SK-N-SH treated with all-trans-retinoic acid at 6 μM for 48 hours (cell line): ENCODE results near the gene CORO2A.

Experiments used
- ATAC-seq: fragments of 200-7000 bp; cut with Tn5 transposase; 3 replicates; pipeline ENCODE4 v1.9.1; 2020; ENCODE audit warnings: mild to moderate bottlenecking, moderate library complexity
- ARNTL ChIP-seq: fragments of 450-650 bp; formaldehyde crosslinking; IDR thresholded peaks from 2 replicates; pipeline ENCODE4 v1.5.0; 2020; ENCODE audit warnings: low read depth, mild to moderate bottlenecking, moderate library complexity, borderline replicate concordance
- CSDC2 ChIP-seq: fragments of 250-450 bp; sonication (Bioruptor Pico); IDR thresholded peaks from 2 replicates; pipeline ENCODE4 v1.5.0; 2020; ENCODE audit warnings: mild to moderate bottlenecking, moderate library complexity
- ESRRG ChIP-seq: fragments of 250-450 bp; sonication (Bioruptor Pico); IDR thresholded peaks from 2 replicates; pipeline ENCODE4 v1.6.1; 2021; ENCODE audit warnings: mild to moderate bottlenecking
- GLIS3 ChIP-seq: fragments of 250-450 bp; sonication (Bioruptor Pico); IDR thresholded peaks from 2 replicates; pipeline ENCODE4 v1.5.0; 2020; ENCODE audit warnings: mild to moderate bottlenecking, moderate library complexity
- ISL1 ChIP-seq: fragments of 250-450 bp; sonication (Bioruptor Pico); IDR thresholded peaks from 2 replicates; pipeline ENCODE4 v2.1.2; 2022; ENCODE audit warnings: mild to moderate bottlenecking, moderate library complexity
- OSR1 ChIP-seq: fragments of 250-450 bp; sonication (Bioruptor Pico); IDR thresholded peaks from 2 replicates; pipeline ENCODE4 v1.8.0; 2022; ENCODE audit warnings: moderate library complexity, mild to moderate bottlenecking, inconsistent platforms
- RARB ChIP-seq: fragments of 250-450 bp; sonication (Bioruptor Pico); IDR thresholded peaks from 2 replicates; pipeline ENCODE4 v1.8.0; 2021; ENCODE audit warnings: mild to moderate bottlenecking, moderate library complexity
- SNAI2 ChIP-seq: fragments of 250-450 bp; sonication (Bioruptor Pico); IDR thresholded peaks from 2 replicates; pipeline ENCODE4 v1.5.0; 2020; ENCODE audit warnings: mild to moderate bottlenecking, moderate library complexity
- TCF4 ChIP-seq: fragments of 250-450 bp; sonication (Bioruptor Pico); IDR thresholded peaks from 2 replicates; pipeline ENCODE4 v1.8.0; 2021; ENCODE audit warnings: mild to moderate bottlenecking, moderate library complexity, borderline replicate concordance
- TOX ChIP-seq: fragments of 250-450 bp; sonication (Bioruptor Pico); IDR thresholded peaks from 2 replicates; pipeline ENCODE4 v1.8.0; 2021; ENCODE audit warnings: mild to moderate bottlenecking, moderate library complexity, borderline replicate concordance
- ZC3H10 ChIP-seq: fragments of 250-450 bp; sonication (Bioruptor Pico); IDR thresholded peaks from 2 replicates; pipeline ENCODE4 v1.5.1; 2021; ENCODE audit warnings: mild to moderate bottlenecking, moderate library complexity
- ZFP3 ChIP-seq: fragments of 250-450 bp; sonication (Bioruptor Pico); IDR thresholded peaks from 2 replicates; pipeline ENCODE4 v1.5.0; 2020; ENCODE audit warnings: mild to moderate bottlenecking, moderate library complexity
- ZFP30 ChIP-seq: fragments of 450-650 bp; formaldehyde crosslinking; IDR thresholded peaks from 2 replicates; pipeline ENCODE4 v1.5.0; 2022; ENCODE audit warnings: mild to moderate bottlenecking, moderate library complexity
- ZNF565 ChIP-seq: fragments of 450-650 bp; formaldehyde crosslinking; conservative IDR thresholded peaks from 2 replicates; pipeline ENCODE4 v1.5.0; 2020; ENCODE audit warnings: low read depth, mild to moderate bottlenecking, moderate library complexity
- ZNF70 ChIP-seq: fragments of 450-650 bp; formaldehyde crosslinking; IDR thresholded peaks from 2 replicates; pipeline ENCODE4 v1.5.0; 2020; ENCODE audit warnings: mild to moderate bottlenecking, moderate library complexity
- TF ChIP-seq, protein P1 (sequence below): fragments of 250-450 bp; sonication (Bioruptor Pico); IDR thresholded peaks from 2 replicates; pipeline ENCODE4 v1.8.0; 2021; ENCODE audit warnings: low read depth, mild to moderate bottlenecking, moderate library complexity, borderline replicate concordance
- TF ChIP-seq, protein P2 (sequence below): fragments of 250-450 bp; sonication (Bioruptor Pico); IDR thresholded peaks from 2 replicates; pipeline ENCODE4 v1.5.0; 2020; ENCODE audit warnings: mild to moderate bottlenecking, moderate library complexity
- TF ChIP-seq, protein P3 (sequence below): fragments of 250-450 bp; sonication (Bioruptor Pico); IDR thresholded peaks from 2 replicates; pipeline ENCODE4 v1.5.1; 2021; ENCODE audit warnings: mild to moderate bottlenecking, moderate library complexity
- TF ChIP-seq, protein P4 (sequence below): fragments of 250-450 bp; sonication (Bioruptor Pico); IDR thresholded peaks from 2 replicates; pipeline ENCODE4 v1.5.1; 2020; ENCODE audit warnings: low read depth, mild to moderate bottlenecking, moderate library complexity

The CORO2A gene

DNA sequence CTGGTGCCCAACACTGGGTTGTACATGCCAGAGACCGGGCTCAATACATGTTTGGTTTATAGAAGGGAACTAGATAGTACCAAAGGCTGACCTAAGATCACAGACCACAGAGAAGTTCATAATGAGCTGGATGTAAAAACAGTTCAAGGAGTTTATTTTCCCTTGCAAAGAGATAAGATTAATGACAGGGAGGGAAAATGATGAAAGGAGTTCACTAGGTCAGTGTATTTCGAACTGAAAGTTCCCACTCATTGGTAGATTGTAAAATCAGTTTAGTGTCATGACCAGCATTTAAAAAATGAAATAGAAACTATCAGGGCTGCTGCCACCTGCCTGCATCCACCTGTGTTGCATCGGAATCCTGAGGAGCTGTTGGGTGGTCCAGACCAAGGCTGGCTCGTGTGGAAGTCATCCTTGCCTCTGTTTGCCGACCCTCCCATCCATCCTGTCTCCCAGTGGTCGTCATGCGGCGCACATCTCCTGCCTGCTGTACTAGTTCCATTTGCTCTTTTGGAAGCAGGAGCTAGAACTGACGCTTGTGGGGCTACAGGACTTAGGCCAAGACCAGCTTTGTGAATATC lies 41.9 kb upstream of the CORO2A start:
- no peak for TF ChIP-seq ESRRG (CRISPR knock-in tag)
- no peak for TF ChIP-seq RARB (CRISPR knock-in tag)
- no peak for TF ChIP-seq ZNF565 (CRISPR knock-in tag)
- TF ChIP-seq GLIS3 (CRISPR knock-in tag), result no peak
- TF ChIP-seq ARNTL, result no peak
- TF ChIP-seq, protein P1, sequence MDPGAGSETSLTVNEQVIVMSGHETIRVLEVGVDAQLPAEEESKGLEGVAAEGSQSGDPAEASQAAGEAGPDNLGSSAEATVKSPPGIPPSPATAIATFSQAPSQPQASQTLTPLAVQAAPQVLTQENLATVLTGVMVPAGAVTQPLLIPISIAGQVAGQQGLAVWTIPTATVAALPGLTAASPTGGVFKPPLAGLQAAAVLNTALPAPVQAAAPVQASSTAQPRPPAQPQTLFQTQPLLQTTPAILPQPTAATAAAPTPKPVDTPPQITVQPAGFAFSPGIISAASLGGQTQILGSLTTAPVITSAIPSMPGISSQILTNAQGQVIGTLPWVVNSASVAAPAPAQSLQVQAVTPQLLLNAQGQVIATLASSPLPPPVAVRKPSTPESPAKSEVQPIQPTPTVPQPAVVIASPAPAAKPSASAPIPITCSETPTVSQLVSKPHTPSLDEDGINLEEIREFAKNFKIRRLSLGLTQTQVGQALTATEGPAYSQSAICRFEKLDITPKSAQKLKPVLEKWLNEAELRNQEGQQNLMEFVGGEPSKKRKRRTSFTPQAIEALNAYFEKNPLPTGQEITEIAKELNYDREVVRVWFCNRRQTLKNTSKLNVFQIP (CRISPR knock-in tag), result no peak
- TF ChIP-seq ZNF70 (CRISPR knock-in tag), result no peak
- TF ChIP-seq, protein P2, sequence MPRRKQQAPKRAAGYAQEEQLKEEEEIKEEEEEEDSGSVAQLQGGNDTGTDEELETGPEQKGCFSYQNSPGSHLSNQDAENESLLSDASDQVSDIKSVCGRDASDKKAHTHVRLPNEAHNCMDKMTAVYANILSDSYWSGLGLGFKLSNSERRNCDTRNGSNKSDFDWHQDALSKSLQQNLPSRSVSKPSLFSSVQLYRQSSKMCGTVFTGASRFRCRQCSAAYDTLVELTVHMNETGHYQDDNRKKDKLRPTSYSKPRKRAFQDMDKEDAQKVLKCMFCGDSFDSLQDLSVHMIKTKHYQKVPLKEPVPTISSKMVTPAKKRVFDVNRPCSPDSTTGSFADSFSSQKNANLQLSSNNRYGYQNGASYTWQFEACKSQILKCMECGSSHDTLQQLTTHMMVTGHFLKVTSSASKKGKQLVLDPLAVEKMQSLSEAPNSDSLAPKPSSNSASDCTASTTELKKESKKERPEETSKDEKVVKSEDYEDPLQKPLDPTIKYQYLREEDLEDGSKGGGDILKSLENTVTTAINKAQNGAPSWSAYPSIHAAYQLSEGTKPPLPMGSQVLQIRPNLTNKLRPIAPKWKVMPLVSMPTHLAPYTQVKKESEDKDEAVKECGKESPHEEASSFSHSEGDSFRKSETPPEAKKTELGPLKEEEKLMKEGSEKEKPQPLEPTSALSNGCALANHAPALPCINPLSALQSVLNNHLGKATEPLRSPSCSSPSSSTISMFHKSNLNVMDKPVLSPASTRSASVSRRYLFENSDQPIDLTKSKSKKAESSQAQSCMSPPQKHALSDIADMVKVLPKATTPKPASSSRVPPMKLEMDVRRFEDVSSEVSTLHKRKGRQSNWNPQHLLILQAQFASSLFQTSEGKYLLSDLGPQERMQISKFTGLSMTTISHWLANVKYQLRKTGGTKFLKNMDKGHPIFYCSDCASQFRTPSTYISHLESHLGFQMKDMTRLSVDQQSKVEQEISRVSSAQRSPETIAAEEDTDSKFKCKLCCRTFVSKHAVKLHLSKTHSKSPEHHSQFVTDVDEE, result no peak
- no peak for TF ChIP-seq TCF4 (CRISPR knock-in tag)
- no peak for TF ChIP-seq ZFP30 (CRISPR knock-in tag)
- TF ChIP-seq, protein P3, sequence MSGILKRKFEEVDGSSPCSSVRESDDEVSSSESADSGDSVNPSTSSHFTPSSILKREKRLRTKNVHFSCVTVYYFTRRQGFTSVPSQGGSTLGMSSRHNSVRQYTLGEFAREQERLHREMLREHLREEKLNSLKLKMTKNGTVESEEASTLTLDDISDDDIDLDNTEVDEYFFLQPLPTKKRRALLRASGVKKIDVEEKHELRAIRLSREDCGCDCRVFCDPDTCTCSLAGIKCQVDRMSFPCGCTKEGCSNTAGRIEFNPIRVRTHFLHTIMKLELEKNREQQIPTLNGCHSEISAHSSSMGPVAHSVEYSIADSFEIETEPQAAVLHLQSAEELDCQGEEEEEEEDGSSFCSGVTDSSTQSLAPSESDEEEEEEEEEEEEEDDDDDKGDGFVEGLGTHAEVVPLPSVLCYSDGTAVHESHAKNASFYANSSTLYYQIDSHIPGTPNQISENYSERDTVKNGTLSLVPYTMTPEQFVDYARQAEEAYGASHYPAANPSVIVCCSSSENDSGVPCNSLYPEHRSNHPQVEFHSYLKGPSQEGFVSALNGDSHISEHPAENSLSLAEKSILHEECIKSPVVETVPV, result no peak
- no peak for TF ChIP-seq ZC3H10

DNA sequence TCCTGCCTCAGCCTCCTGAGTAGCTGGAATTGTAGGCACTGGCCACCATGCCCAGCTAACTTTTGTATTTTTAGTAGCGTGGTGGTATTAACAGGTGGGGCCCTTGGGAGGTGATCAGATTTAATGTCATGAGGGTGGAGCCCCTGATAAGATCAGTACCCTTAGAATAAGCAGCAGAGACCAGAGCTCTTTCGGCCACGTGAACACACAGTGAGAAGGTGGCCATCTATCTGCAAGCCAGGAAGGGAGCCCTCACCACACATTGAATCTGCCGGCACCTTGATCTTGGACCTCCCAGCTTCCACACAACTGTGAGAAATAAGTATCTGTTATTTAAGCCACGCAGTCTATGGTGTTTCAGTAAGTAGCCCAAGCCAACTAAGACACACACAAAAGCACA lies 40.5 kb upstream of the CORO2A start:
- ATAC-seq, result no peak
- no peak for TF ChIP-seq SNAI2 (CRISPR knock-in tag)
- no peak for TF ChIP-seq ZC3H10
- no peak for TF ChIP-seq OSR1 (CRISPR knock-in tag)

More for the DNA sequence above, 41.9 kb upstream of the CORO2A start:
- ATAC-seq, result no peak

DNA sequence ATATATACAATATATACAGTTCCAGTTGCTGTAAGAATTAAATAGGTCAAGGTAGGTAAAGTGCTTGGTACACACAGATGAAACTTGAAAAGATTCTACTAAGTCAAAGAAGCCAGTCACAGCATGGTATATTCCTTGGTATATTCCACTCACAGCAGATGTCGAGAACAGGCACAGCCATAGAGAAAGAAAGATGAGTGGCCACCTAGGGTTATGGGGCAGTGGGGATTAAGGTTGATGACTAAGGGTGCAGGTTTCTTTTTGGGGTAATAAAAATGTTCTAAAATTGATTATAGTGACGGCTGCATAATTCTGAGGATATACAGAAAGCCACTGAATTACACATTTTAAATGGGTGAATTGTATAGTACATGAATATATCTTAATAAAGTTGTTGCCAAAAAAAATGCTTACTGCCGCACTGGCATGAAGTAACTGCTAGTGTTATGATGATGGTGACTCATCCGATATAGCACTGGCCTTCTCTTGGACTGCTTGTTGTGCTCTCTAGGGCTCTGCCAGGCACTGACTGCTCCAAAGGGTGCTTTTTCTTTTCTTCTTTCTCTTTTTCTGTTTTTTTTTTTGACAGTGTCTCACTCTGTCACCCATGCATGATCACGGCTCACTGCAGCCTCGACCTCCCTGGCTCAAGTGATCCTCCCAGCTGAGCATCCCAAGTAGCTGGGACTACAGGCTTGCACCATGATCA lies 39.5 kb upstream of the CORO2A start:
- TF ChIP-seq ISL1 (CRISPR knock-in tag) (peak; percentile 38; the same call in 1 of the 2 replicates), ZNF70 (CRISPR knock-in tag) (no peak)
- ATAC-seq, result peak; percentile 99

DNA sequence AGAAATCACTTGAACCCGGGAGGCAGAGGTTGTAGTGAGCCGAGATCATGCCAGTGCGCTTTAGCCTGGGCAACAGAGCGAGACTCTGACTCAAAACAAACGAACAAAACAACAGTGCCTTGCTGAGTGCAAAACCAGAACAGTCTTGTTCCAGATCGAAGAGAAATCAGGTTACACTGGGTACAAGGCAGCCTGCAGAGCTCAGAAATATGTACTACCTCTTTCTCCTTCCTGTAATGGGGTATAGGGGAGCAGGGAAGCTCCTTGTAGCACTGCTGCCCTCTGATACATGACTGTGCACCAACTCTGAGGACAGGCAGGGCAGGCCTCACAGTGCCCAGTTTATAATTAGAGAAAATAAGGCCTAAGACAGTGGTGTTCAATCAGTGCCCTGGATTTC lies 38.4 kb upstream of the CORO2A start:
- ATAC-seq, result no peak
- TF ChIP-seq ARNTL (no peak), OSR1 (CRISPR knock-in tag) (no peak), ZFP30 (CRISPR knock-in tag) (no peak), ISL1 (CRISPR knock-in tag) (no peak), GLIS3 (CRISPR knock-in tag) (no peak), RARB (CRISPR knock-in tag) (no peak), ESRRG (CRISPR knock-in tag) (no peak), ZNF70 (CRISPR knock-in tag) (no peak), ZC3H10 (no peak), CSDC2 (CRISPR knock-in tag) (no peak), TCF4 (CRISPR knock-in tag) (no peak), TOX (no peak), ZFP3 (CRISPR knock-in tag) (no peak), SNAI2 (CRISPR knock-in tag) (no peak)
- TF ChIP-seq, protein P2, result no peak
- TF ChIP-seq, protein P4, sequence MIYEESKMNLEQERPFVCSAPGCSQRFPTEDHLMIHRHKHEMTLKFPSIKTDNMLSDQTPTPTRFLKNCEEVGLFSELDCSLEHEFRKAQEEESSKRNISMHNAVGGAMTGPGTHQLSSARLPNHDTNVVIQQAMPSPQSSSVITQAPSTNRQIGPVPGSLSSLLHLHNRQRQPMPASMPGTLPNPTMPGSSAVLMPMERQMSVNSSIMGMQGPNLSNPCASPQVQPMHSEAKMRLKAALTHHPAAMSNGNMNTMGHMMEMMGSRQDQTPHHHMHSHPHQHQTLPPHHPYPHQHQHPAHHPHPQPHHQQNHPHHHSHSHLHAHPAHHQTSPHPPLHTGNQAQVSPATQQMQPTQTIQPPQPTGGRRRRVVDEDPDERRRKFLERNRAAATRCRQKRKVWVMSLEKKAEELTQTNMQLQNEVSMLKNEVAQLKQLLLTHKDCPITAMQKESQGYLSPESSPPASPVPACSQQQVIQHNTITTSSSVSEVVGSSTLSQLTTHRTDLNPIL (CRISPR knock-in tag), result no peak
